Endothelial cell of umbilical vein (primary cell): ENCODE data around the gene BMP8B. TPM values are rescaled to one million over a fixed set of nuclear protein-coding genes. Genes with fewer than 3 reads are reported as not detected.

Experiments
- BruUV-seq: library from RNA; stranded (reverse); fragments of 400-500 nt; replicated peaks from 2 replicates; lab custom pipeline; 2021; lab: Mats Ljungman, UMichigan
- CTCF ChIA-PET: fragments of 300-600, 350-600 bp; sonication (Branson Sonifier 250); formaldehyde crosslinking; loops from one replicate; lab custom pipeline; 2021; ENCODE audit warnings: antibody characterized with exemption, inconsistent platforms; lab: Charles Lee
- POLR2A ChIA-PET: fragments of 300-600, 350-600 bp; sonication (Branson Sonifier 250); formaldehyde crosslinking; loops from one replicate; lab custom pipeline; 2021; ENCODE audit warnings: antibody characterized with exemption, inconsistent platforms; lab: Charles Lee
- DNase-seq: peaks from one replicate; pipeline ENCODE4 v3.0.0-alpha.2; 2011; ENCODE audit warnings: low read depth, low spot score
- FAIRE-seq: peaks from 2 replicates; lab custom pipeline; 2011; peaks lifted over from hg19 to GRCh38; lab: Jason Lieb, UNC
- H2AFZ ChIP-seq: 2 replicates; pipeline ENCODE4 v1.6.0; 2012; ENCODE audit warnings: low read depth, low read length, control low read depth, inconsistent platforms
- H3K27ac ChIP-seq: 2 replicates; pipeline ENCODE4 v1.5.1; 2011; ENCODE audit warnings: low read depth, mild to moderate bottlenecking, control low read depth, low read length, moderate library complexity; ENCODE audit not compliant: insufficient read depth
- H3K27me3 ChIP-seq, 2 experiments: 2 replicates each; pipeline versions ENCODE4 v1.6.0 to v1.6.1; 2011; ENCODE audit warnings: low read length in 2 of 2, mixed read lengths in 1 of 2; ENCODE audit not compliant: control insufficient read depth in 2 of 2, insufficient read depth in 2 of 2
- H3K36me3 ChIP-seq, 2 experiments: 2 replicates in 1 of 2; 3 replicates in 1 of 2; pipeline ENCODE4 v1.5.1; 2011; ENCODE audit warnings: low read length in 2 of 2, mild to moderate bottlenecking in 1 of 2, moderate library complexity in 1 of 2; ENCODE audit not compliant: control insufficient read depth in 2 of 2, insufficient read depth in 2 of 2; ENCODE audit errors: extremely low read depth in 1 of 2
- H3K4me1 ChIP-seq: 3 replicates; pipeline ENCODE4 v1.5.1; 2011; ENCODE audit warnings: mild to moderate bottlenecking, low read length; ENCODE audit not compliant: control insufficient read depth, insufficient read depth; ENCODE audit errors: extremely low read depth
- H3K4me2 ChIP-seq: 2 replicates; pipeline ENCODE4 v1.6.1; 2011; ENCODE audit warnings: low read length, control low read depth, mixed read lengths; ENCODE audit not compliant: insufficient read depth
- H3K4me3 ChIP-seq, 3 experiments: fragments of 200-600 bp in 1 of 3; sonication (generic), shearing (Covaris generic) in 1 of 3; replicated peaks in 1 of 3; 2 replicates each; pipeline ENCODE4 v1.5.1; 2011 to 2016; ENCODE audit warnings: control low read depth in 3 of 3, low read length in 3 of 3, mild to moderate bottlenecking in 2 of 3, inconsistent platforms in 1 of 3, low read depth in 1 of 3, moderate library complexity in 1 of 3; ENCODE audit not compliant: insufficient read depth in 1 of 3
- H3K79me2 ChIP-seq: 2 replicates; pipeline ENCODE4 v1.6.0; 2012; ENCODE audit warnings: low read length, inconsistent platforms; ENCODE audit not compliant: control insufficient read depth, insufficient read depth
- H3K9ac ChIP-seq: replicated peaks from 2 replicates; pipeline ENCODE3; 2011; ENCODE audit warnings: low read length, control low read depth; ENCODE audit not compliant: insufficient read depth; ENCODE audit errors: extremely low read depth
- H3K9me1 ChIP-seq: replicated peaks from 3 replicates; pipeline ENCODE4 v1.6.0; 2011; ENCODE audit warnings: mild to moderate bottlenecking, low read length; ENCODE audit not compliant: control insufficient read depth, insufficient read depth; ENCODE audit errors: extremely low read depth
- H3K9me3 ChIP-seq: replicated peaks from 2 replicates; pipeline ENCODE4 v1.5.1; 2012; ENCODE audit warnings: low read length, inconsistent platforms; ENCODE audit not compliant: control insufficient read depth, insufficient read depth
- H4K20me1 ChIP-seq: replicated peaks from 2 replicates; pipeline ENCODE3; 2011; ENCODE audit warnings: mild to moderate bottlenecking, low read length; ENCODE audit not compliant: control insufficient read depth, insufficient read depth; ENCODE audit errors: extremely low read depth
- EZH2 ChIP-seq: IDR thresholded peaks from 2 replicates; pipeline ENCODE4 v1.6.1; 2012; ENCODE audit warnings: borderline replicate concordance, low read depth, mild to moderate bottlenecking, moderate library complexity, low read length, inconsistent platforms; ENCODE audit not compliant: severe bottlenecking
- JUN ChIP-seq: IDR thresholded peaks from 2 replicates; pipeline ENCODE4 v1.6.1; 2011; ENCODE audit warnings: borderline replicate concordance, low read depth; ENCODE audit not compliant: insufficient read length, insufficient read depth
- POLR2A ChIP-seq: IDR thresholded peaks from 2 replicates; pipeline ENCODE4 v1.6.1; 2012; ENCODE audit warnings: low read depth, mild to moderate bottlenecking, control low read depth, low read length
- POLR2AphosphoS5 ChIP-seq: IDR thresholded peaks from 2 replicates; pipeline ENCODE4 v1.6.1; 2012; ENCODE audit warnings: low read depth, mild to moderate bottlenecking, control low read depth, low read length, moderate library complexity; ENCODE audit not compliant: insufficient read depth
- dilution Hi-C: fragments of 300-500 bp; cut with MboI; formaldehyde crosslinking; loops from one replicate; pipeline ENCODE4 v1.15.0; 2019; ENCODE audit warnings: low sequenced_read_pairs; ENCODE audit not compliant: extremely low pct_ligation_motif_present
- intact Hi-C: fragments of 100-400 bp; cut with micrococcal nuclease; formaldehyde crosslinking; loops from one replicate; pipeline ENCODE4 v1.10.0; 2022
- polyA plus RNA-seq, 4 experiments: library from polyadenylated mRNA; depleted of rRNA in 3 of 4; stranded (reverse) in 3 of 4; unstranded in 1 of 4; fragments of >200 nt; gene quantifications; 2 replicates each; pipeline versions ENCODE4 v1.2.1 to v1.2.3, GENCODE V29; 2011 to 2012; ENCODE audit warnings: missing spikeins in 1 of 4
- total RNA-seq: library from RNA; stranded (reverse); gene quantifications from 2 replicates; pipeline ENCODE4 v1.2.3, GENCODE V29; 2021
- TF ChIP-seq, protein P1 (sequence below): IDR thresholded peaks from 2 replicates; pipeline ENCODE4 v1.6.1; 2011; ENCODE audit not compliant: insufficient read depth, insufficient read length
- TF ChIP-seq, protein P2 (sequence below), 2 donors: IDR thresholded peaks; 1 replicate in 1 of 2; 2 replicates in 1 of 2; pipeline ENCODE4 v1.5.1; 2011; ENCODE audit warnings: low read length in 2 of 2, mild to moderate bottlenecking in 2 of 2, moderate library complexity in 2 of 2, control low read depth in 1 of 2, inconsistent platforms in 1 of 2, low read depth in 1 of 2; ENCODE audit not compliant: insufficient read depth in 1 of 2; ENCODE audit errors: extremely low read depth in 1 of 2

The BMP8B gene
- total and polyA plus RNA-seq, 2 donors (not counting 3 experiments of a cell fraction or from before 2014, with no cell fraction given) = 0.07 TPM; not detected in 1

DNA sequence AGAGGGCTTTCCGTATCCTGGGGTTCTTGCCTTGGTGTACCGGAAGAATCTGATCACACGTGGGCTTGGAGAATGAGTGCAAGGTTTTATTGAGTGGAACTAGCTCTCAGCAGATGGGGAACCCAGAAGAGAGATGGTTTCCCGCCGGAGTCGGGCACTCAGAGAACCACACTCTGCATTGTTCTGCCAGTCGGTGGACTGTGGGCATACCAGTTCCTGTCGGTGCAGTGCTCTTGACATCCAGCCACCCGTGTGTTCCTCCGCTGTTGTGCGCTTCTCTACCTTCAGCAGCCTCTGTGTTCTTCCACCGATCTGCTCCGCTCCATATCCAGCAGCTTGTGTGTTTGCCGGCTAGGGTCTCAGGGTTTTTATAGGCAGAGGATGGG, 60.7 kb downstream of the BMP8B start:
- Histone ChIP-seq H4K20me1 (no peaks in the 10 kb centered on the region), H3K9ac (no peak overlapping the region), H3K4me3 (no peak overlapping the region), H3K4me1 (peaks cover 5% of the 10 kb centered on the region), H3K36me3 (no peaks in the 10 kb centered on the region), H3K9me3 (no peaks in the 10 kb centered on the region), H3K79me2 (no peaks in the 10 kb centered on the region), H3K27ac (no peak overlapping the region), H2AFZ (no peak overlapping the region), H3K9me1 (no peaks in the 10 kb centered on the region), H3K27me3 (peaks cover 41 to 81% of the 10 kb centered on the region in 2 experiments), H3K4me2 (no peak overlapping the region)
- ChIA-PET CTCF (interaction anchor here (1.4 kb wide), 1 partner anchor 122 kb away, joined by 5 read pairs; no protein-coding TSS in a partner anchor), POLR2A (no interaction called here)
- FAIRE-seq (no peak), DNase-seq (no peak)
- dilution Hi-C loops (no loop called here), intact Hi-C loops (no loop called here)
- TF ChIP-seq, protein P1, sequence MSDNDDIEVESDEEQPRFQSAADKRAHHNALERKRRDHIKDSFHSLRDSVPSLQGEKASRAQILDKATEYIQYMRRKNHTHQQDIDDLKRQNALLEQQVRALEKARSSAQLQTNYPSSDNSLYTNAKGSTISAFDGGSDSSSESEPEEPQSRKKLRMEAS = no peak
- TF ChIP-seq, protein P2, sequence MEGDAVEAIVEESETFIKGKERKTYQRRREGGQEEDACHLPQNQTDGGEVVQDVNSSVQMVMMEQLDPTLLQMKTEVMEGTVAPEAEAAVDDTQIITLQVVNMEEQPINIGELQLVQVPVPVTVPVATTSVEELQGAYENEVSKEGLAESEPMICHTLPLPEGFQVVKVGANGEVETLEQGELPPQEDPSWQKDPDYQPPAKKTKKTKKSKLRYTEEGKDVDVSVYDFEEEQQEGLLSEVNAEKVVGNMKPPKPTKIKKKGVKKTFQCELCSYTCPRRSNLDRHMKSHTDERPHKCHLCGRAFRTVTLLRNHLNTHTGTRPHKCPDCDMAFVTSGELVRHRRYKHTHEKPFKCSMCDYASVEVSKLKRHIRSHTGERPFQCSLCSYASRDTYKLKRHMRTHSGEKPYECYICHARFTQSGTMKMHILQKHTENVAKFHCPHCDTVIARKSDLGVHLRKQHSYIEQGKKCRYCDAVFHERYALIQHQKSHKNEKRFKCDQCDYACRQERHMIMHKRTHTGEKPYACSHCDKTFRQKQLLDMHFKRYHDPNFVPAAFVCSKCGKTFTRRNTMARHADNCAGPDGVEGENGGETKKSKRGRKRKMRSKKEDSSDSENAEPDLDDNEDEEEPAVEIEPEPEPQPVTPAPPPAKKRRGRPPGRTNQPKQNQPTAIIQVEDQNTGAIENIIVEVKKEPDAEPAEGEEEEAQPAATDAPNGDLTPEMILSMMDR (IDR thresholded peaks at IDR 0.05; ENCODE audit: extremely low read depth in 1 of 2, insufficient read depth in 1 of 2, low read depth in 1 of 2, low read length in 2 of 2) = no peak
- TF ChIP-seq JUN (no peak), POLR2AphosphoS5 (no peak), EZH2 (peak; percentile 11), POLR2A (no peak)
- no TSS peak for BruUV-seq
